Measurements from ENCODE around the gene TMEM178A.

GRCh38 chr2:39688181-39688580 is 22.5 kb downstream of the TMEM178A start:
- TF ChIP-seq, protein P1, sequence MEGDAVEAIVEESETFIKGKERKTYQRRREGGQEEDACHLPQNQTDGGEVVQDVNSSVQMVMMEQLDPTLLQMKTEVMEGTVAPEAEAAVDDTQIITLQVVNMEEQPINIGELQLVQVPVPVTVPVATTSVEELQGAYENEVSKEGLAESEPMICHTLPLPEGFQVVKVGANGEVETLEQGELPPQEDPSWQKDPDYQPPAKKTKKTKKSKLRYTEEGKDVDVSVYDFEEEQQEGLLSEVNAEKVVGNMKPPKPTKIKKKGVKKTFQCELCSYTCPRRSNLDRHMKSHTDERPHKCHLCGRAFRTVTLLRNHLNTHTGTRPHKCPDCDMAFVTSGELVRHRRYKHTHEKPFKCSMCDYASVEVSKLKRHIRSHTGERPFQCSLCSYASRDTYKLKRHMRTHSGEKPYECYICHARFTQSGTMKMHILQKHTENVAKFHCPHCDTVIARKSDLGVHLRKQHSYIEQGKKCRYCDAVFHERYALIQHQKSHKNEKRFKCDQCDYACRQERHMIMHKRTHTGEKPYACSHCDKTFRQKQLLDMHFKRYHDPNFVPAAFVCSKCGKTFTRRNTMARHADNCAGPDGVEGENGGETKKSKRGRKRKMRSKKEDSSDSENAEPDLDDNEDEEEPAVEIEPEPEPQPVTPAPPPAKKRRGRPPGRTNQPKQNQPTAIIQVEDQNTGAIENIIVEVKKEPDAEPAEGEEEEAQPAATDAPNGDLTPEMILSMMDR (IDR thresholded peaks at IDR 0.05): no peak
- TF ChIP-seq POLR2A (IDR thresholded peaks at IDR 0.05; ENCODE audit: low read length): no peak
- no peak for TF ChIP-seq CHD2 (IDR thresholded peaks at IDR 0.05; ENCODE audit: low read length, partially characterized antibody)
- no peak for TF ChIP-seq ELK1 (IDR thresholded peaks at IDR 0.05; ENCODE audit: low read depth, low read length)
- no peak for TF ChIP-seq ZSCAN20 (CRISPR knock-in tag; IDR thresholded peaks at IDR 0.05)
- TF ChIP-seq RFX5 (IDR thresholded peaks at IDR 0.05): no peak
